Measurements from ENCODE around the gene GALNT11. TPM values are rescaled to one million over a fixed set of nuclear protein-coding genes. Genes with fewer than 3 reads are reported as not detected.

Gene GALNT11
- total and polyA plus RNA-seq, 9 of the 15 experiments (the other 6 are each of a cell fraction or from before 2014, with no cell fraction given) = 8.2 to 59.5 (median 36.5) TPM

DNA sequence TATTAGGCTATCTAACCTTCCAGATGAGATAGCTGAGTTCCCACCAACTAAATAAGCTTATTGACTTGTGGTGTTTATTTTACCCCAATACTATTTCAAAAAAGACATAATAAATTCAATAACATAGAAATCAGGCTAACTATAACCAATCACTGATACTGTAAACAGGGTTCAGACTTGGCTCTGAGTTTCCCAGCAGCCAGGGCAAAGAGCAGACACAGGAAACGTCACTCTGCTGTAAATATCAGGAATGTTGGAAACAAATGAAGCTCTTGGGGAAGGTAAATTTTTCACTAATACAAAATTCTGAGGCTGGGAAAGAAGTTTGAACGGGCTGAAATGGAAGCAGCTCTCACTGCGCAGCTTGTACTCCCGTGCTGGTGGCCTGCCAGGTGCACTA is 114.6 kb downstream of the GALNT11 start:
- Histone ChIP-seq H3K27ac (ENCODE audit: extremely low read depth, low read depth, low read length) (no peak overlapping the region), H3K36me3 (ENCODE audit: control insufficient read depth, insufficient read depth, low read length) (peaks cover 90% of the 10 kb centered on the region), H3K9me1 (ENCODE audit: control insufficient read depth, insufficient read depth, low read length) (no peaks in the 10 kb centered on the region), H3K4me2 (ENCODE audit: insufficient read depth, low read length) (no peak overlapping the region), H3K9me3 (replicated peaks; ENCODE audit: control insufficient read depth, insufficient read depth, low read depth, low read length) (no peaks in the 10 kb centered on the region), H3K4me3 (no peak overlapping the region), H4K20me1 (replicated peaks; ENCODE audit: control insufficient read depth, insufficient read depth, low read length) (no peaks in the 10 kb centered on the region), H3K9ac (ENCODE audit: insufficient read depth in 1 of 2, low read depth in 2 of 2, low read length in 2 of 2) (no peak overlapping the region), H3K4me1 (replicated peaks in 1 of 2; ENCODE audit: control insufficient read depth in 2 of 2, insufficient read depth in 2 of 2, low read length in 2 of 2) (no peaks in the 10 kb centered on the region), H3K79me2 (ENCODE audit: control insufficient read depth, insufficient read depth, low read length) (no peaks in the 10 kb centered on the region), H2AFZ (ENCODE audit: low read depth, low read length) (no peak overlapping the region), H3K27me3 (ENCODE audit: control insufficient read depth in 2 of 2, insufficient read depth in 2 of 2, low read length in 2 of 2) (no peaks in the 10 kb centered on the region)
- ATAC-seq (no peak), DNase-seq (ENCODE audit: extremely low read depth in 1 of 4, low spot score in 3 of 4) (no peak), FAIRE-seq (no peak)
- WGBS (ENCODE audit: insufficient coverage, low coverage, missing lambda C conversion rate) = 96% methylated on average over 4 of the region's 4 CpGs
- ChIA-PET CTCF (ENCODE audit: low intra/inter-chr PET ratio) (no interaction called here), POLR2A (interaction anchor here (1.0 to 2.7 kb wide), 3 partner anchors 9 to 13 kb away, joined by 3 to 8 read pairs (median 3); no protein-coding TSS in a partner anchor)
- no TSS peak for BruUV-seq (replicated peaks)
- intact Hi-C loops (cut with micrococcal nuclease) (no loop called here), in situ Hi-C loops (cut with MboI) (no loop called here)
- TF ChIP-seq FOS (IDR thresholded peaks at IDR 0.05; ENCODE audit: extremely low read depth, insufficient read length) (no peak), ZNF174 (CRISPR knock-in tag; IDR thresholded peaks at IDR 0.05) (no peak), CBX5 (IDR thresholded peaks at IDR 0.05; ENCODE audit: borderline replicate concordance, low read depth) (no peak), U2AF1 (optimal IDR thresholded peaks at IDR 0.05; ENCODE audit: low read depth, low read length) (no peak), ZNF124 (CRISPR knock-in tag; IDR thresholded peaks at IDR 0.05) (no peak), FOXA1 (IDR thresholded peaks at IDR 0.05; ENCODE audit: borderline replicate concordance) (no peak), MIER1 (IDR thresholded peaks at IDR 0.05; ENCODE audit: low read depth) (no peak), HNRNPLL (IDR thresholded peaks at IDR 0.05; ENCODE audit: low read depth, low read length, poor library complexity, severe bottlenecking) (no peak), HDAC1 (IDR thresholded peaks at IDR 0.05) (no peak), LARP7 (IDR thresholded peaks at IDR 0.05) (no peak), ETV5 (CRISPR knock-in tag; IDR thresholded peaks at IDR 0.05; ENCODE audit: low read depth) (no peak), ZNF589 (CRISPR knock-in tag; IDR thresholded peaks at IDR 0.05; ENCODE audit: low read depth) (no peak), KHSRP (IDR thresholded peaks at IDR 0.05) (no peak), BMI1 (IDR thresholded peaks at IDR 0.05; ENCODE audit: low read length) (no peak), BCOR (IDR thresholded peaks at IDR 0.05) (no peak), SIRT6 (IDR thresholded peaks at IDR 0.05; ENCODE audit: low read depth, low read length) (no peak), GATAD2B (IDR thresholded peaks at IDR 0.05; ENCODE audit: borderline replicate concordance) (no peak)
- TF ChIP-seq, protein P1, sequence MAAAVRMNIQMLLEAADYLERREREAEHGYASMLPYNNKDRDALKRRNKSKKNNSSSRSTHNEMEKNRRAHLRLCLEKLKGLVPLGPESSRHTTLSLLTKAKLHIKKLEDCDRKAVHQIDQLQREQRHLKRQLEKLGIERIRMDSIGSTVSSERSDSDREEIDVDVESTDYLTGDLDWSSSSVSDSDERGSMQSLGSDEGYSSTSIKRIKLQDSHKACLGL (CRISPR knock-in tag; IDR thresholded peaks at IDR 0.05; ENCODE audit: borderline replicate concordance, poor library complexity, severe bottlenecking) = no peak
- TF ChIP-seq, protein P2, sequence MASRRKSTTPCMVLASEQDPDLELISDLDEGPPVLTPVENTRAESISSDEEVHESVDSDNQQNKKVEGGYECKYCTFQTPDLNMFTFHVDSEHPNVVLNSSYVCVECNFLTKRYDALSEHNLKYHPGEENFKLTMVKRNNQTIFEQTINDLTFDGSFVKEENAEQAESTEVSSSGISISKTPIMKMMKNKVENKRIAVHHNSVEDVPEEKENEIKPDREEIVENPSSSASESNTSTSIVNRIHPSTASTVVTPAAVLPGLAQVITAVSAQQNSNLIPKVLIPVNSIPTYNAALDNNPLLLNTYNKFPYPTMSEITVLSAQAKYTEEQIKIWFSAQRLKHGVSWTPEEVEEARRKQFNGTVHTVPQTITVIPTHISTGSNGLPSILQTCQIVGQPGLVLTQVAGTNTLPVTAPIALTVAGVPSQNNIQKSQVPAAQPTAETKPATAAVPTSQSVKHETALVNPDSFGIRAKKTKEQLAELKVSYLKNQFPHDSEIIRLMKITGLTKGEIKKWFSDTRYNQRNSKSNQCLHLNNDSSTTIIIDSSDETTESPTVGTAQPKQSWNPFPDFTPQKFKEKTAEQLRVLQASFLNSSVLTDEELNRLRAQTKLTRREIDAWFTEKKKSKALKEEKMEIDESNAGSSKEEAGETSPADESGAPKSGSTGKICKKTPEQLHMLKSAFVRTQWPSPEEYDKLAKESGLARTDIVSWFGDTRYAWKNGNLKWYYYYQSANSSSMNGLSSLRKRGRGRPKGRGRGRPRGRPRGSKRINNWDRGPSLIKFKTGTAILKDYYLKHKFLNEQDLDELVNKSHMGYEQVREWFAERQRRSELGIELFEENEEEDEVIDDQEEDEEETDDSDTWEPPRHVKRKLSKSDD (conservative IDR thresholded peaks at IDR 0.05; ENCODE audit: low read length) = no peak
